GM18519 (cell line): ENCODE data around the gene TRIM61.

Source experiments
- ATAC-seq: cut with Tn5 transposase; IDR thresholded peaks from one replicate; pipeline ENCODE4 v1.9.1; 2021; ENCODE audit warnings: mild to moderate bottlenecking, moderate library complexity; ENCODE audit not compliant: unreplicated experiment, low FRiP score

TRIM61 gene

GRCh38 chr4:164918956-164919355, 58.5 kb downstream of the TRIM61 start:
- no peak for ATAC-seq
